B cell (primary cell): ENCODE data around the gene UBASH3B. TPM values are rescaled to one million over a fixed set of nuclear protein-coding genes. Genes with fewer than 3 reads are reported as not detected.

ENCODE experiments used
- ATAC-seq: fragments of 200-7000 bp; cut with Tn5 transposase; one replicate; pipeline ENCODE4 v1.10.0; 2021; ENCODE audit warnings: low read depth, mild to moderate bottlenecking, moderate number of reproducible peaks, moderate library complexity
- CTCF ChIA-PET: fragments of 350-600 bp; sonication (Branson Sonifier 250); formaldehyde crosslinking; loops from one replicate; lab custom pipeline; 2021; ENCODE audit warnings: antibody characterized with exemption, inconsistent platforms; lab: Charles Lee
- POLR2A ChIA-PET: fragments of 350-600 bp; sonication (Branson Sonifier 250); formaldehyde crosslinking; loops from one replicate; lab custom pipeline; 2021; ENCODE audit warnings: antibody characterized with exemption; lab: Charles Lee
- DNase-seq: peaks from one replicate; pipeline ENCODE4 v3.0.0; 2013
- H2AFZ ChIP-seq: 2 replicates; pipeline ENCODE4 v1.6.1; 2012; ENCODE audit warnings: mild to moderate bottlenecking, low read depth, low read length; ENCODE audit not compliant: insufficient read depth, poor library complexity, severe bottlenecking
- H3K27ac ChIP-seq, 2 donors: 1 replicate in 1 of 2; 2 replicates in 1 of 2; pipeline ENCODE4 v1.5.1; 2012 to 2013; ENCODE audit warnings: low read length in 2 of 2, mild to moderate bottlenecking in 2 of 2, moderate library complexity in 1 of 2
- H3K27me3 ChIP-seq, 4 experiments: fragments of 200-600 bp in 1 of 4; sonication (generic) in 1 of 4; replicated peaks in 1 of 4; 1 replicate in 2 of 4; 2 replicates in 2 of 4; pipeline versions ENCODE4 v1.6.1 to v1.7.0; 2013 to 2016; ENCODE audit warnings: low read length in 3 of 4, mild to moderate bottlenecking in 2 of 4, mixed read lengths in 1 of 4, moderate library complexity in 1 of 4; ENCODE audit not compliant: insufficient read depth in 4 of 4, control insufficient read depth in 3 of 4; ENCODE audit errors: control extremely low read depth in 1 of 4
- H3K36me3 ChIP-seq, 2 experiments: replicated peaks in 1 of 2; 1 replicate in 1 of 2; 2 replicates in 1 of 2; pipeline versions ENCODE4 v1.6.1 to v1.7.1; 2013; ENCODE audit warnings: low read length in 1 of 2; ENCODE audit not compliant: insufficient read depth in 2 of 2, control insufficient read depth in 1 of 2; ENCODE audit errors: control extremely low read depth in 1 of 2, extremely low read depth in 1 of 2
- H3K4me1 ChIP-seq, 2 donors: fragments of 200-600 bp in 1 of 2; sonication (generic) in 1 of 2; 1 replicate in 1 of 2; 2 replicates in 1 of 2; pipeline versions ENCODE4 v1.5.1 to v1.6.1; 2013 to 2017; ENCODE audit warnings: low read length in 2 of 2; ENCODE audit not compliant: control insufficient read depth in 2 of 2, insufficient read depth in 2 of 2
- H3K4me2 ChIP-seq: replicated peaks from 2 replicates; pipeline ENCODE3; 2012; ENCODE audit warnings: mild to moderate bottlenecking, low read depth, low read length; ENCODE audit not compliant: poor library complexity, severe bottlenecking
- H3K4me3 ChIP-seq, 5 experiments: fragments of 200-600 bp in 1 of 5; sonication (generic) in 1 of 5; 1 replicate in 3 of 5; 2 replicates in 2 of 5; pipeline versions ENCODE4 v1.5.1 to v1.7.0; 2011 to 2016; ENCODE audit warnings: low read length in 4 of 5, mild to moderate bottlenecking in 4 of 5, low read depth in 2 of 5, control low read depth in 1 of 5, moderate library complexity in 1 of 5; ENCODE audit not compliant: insufficient read depth in 1 of 5; ENCODE audit errors: control extremely low read depth in 1 of 5, extremely low read depth in 1 of 5
- H3K79me2 ChIP-seq: fragments of 200-600 bp; sonication (generic); one replicate; pipeline ENCODE4 v1.6.0; 2016; ENCODE audit warnings: low read length; ENCODE audit not compliant: control insufficient read depth, insufficient read depth
- H3K9ac ChIP-seq: fragments of 200-600 bp; sonication (generic); 2 replicates; pipeline ENCODE4 v1.6.1; 2017; ENCODE audit warnings: mild to moderate bottlenecking, low read length, moderate library complexity
- H3K9me3 ChIP-seq, 3 donors: one replicate each; pipeline versions ENCODE4 v1.6.1 to v1.7.1; 2013; ENCODE audit warnings: low read length in 2 of 3; ENCODE audit not compliant: control insufficient read depth in 2 of 3, insufficient read depth in 1 of 3; ENCODE audit errors: control extremely low read depth in 1 of 3
- H4K20me1 ChIP-seq: 2 replicates; pipeline ENCODE4 v1.6.0; 2012; ENCODE audit warnings: mild to moderate bottlenecking, low read length; ENCODE audit not compliant: insufficient read depth, control insufficient read depth, poor library complexity, severe bottlenecking
- H3K27ac Mint-ChIP-seq: one replicate; pipeline ENCODE4 v1.8.0; 2021; ENCODE audit warnings: mixed read lengths
- H3K27me3 Mint-ChIP-seq: one replicate; pipeline ENCODE4 v1.8.0; 2021; ENCODE audit warnings: mixed read lengths
- H3K4me1 Mint-ChIP-seq: one replicate; pipeline ENCODE4 v1.8.0; 2021; ENCODE audit warnings: mixed read lengths
- H3K4me3 Mint-ChIP-seq: one replicate; pipeline ENCODE4 v1.8.0; 2021; ENCODE audit warnings: mixed read lengths
- H3K9me3 Mint-ChIP-seq: one replicate; pipeline ENCODE4 v1.8.0; 2022; ENCODE audit warnings: mixed read lengths; ENCODE audit not compliant: insufficient read depth
- CTCF ChIP-seq: fragments of 200-600 bp; IDR thresholded peaks from one replicate; pipeline ENCODE4 v1.8.0; 2022; ENCODE audit warnings: antibody characterized with exemption, mild to moderate bottlenecking
- EZH2 ChIP-seq: IDR thresholded peaks from 2 replicates; pipeline ENCODE4 v1.6.1; 2012; ENCODE audit warnings: borderline replicate concordance, low read depth, mild to moderate bottlenecking, moderate library complexity, low read length; ENCODE audit not compliant: insufficient read depth, poor library complexity, severe bottlenecking
- WGBS: methylation state at CpG from one replicate; pipeline ENCODE4 v1.1.5; 2013; ENCODE audit warnings: missing lambda C conversion rate; ENCODE audit not compliant: insufficient coverage; 5-methylcytosine and 5-hydroxymethylcytosine counted together
- intact Hi-C: fragments of 100-400 bp; cut with micrococcal nuclease; formaldehyde crosslinking; loops from one replicate; pipeline ENCODE4 v1.10.0; 2022
- polyA plus RNA-seq: library from polyadenylated mRNA; depleted of rRNA; stranded (reverse); fragments of >200 nt; gene quantifications from 2 replicates; pipeline ENCODE4 v1.2.3, GENCODE V29; 2012
- total RNA-seq, 2 donors: library from RNA; stranded (reverse); fragments of 120-200 nt in 1 of 2; gene quantifications; 1 replicate in 1 of 2; 2 replicates in 1 of 2; pipeline versions ENCODE4 v1.2.3 to v1.2.4, GENCODE V29; 2013 to 2022

The UBASH3B gene
- total and polyA plus RNA-seq, 2 donors (not counting 1 experiment from before 2014, with no cell fraction given): 2.3 to 3.6 TPM

- ChIA-PET CTCF (interaction anchor here (0.7 to 3.6 kb wide), 2 partner anchors 44 to 117 kb away, joined by 7 to 21 read pairs; no protein-coding TSS in a partner anchor), POLR2A (interaction anchor here (0.7 kb wide), 1 partner anchor 34 kb away, joined by 12 read pairs; no protein-coding TSS in a partner anchor)
- Histone ChIP-seq H3K4me3 (no peak overlapping the region), H3K79me2 (peaks cover 25% of the 10 kb centered on the region), H3K4me2 (no peak overlapping the region), H3K4me1 (peaks cover 52 to 60% of the 10 kb centered on the region in 2 donors), H3K36me3 (no peaks in the 10 kb centered on the region), H3K27me3 (no peaks in the 10 kb centered on the region), H3K9ac (no peak overlapping the region), H3K9me3 (peaks cover 0 to 4% (median 0%) of the 10 kb centered on the region in 3 donors), H3K27ac (no peak overlapping the region), H4K20me1 (no peaks in the 10 kb centered on the region), H2AFZ (no peak overlapping the region)
- Mint-ChIP-seq H3K27ac (peak overlapping the region; percentile 26), H3K4me1 (peaks cover 58% of the 10 kb centered on the region), H3K27me3 (no peaks in the 10 kb centered on the region), H3K4me3 (no peak overlapping the region), H3K9me3 (no peaks in the 10 kb centered on the region)
- 22% methylated on average over 4 of the region's 5 CpGs for WGBS
- no peak for ATAC-seq
- DNase-seq: no peak
- TF ChIP-seq CTCF (no peak), EZH2 (no peak)
- intact Hi-C loops: no loop called here
Observed at GRCh38 chr11:122711831-122712381, 56.4 kb downstream of the UBASH3B start.

GRCh38 chr11:122714004-122714403 is 58.5 kb downstream of the UBASH3B start:
- no peaks in the 10 kb centered on the region for H3K9me3 Mint-ChIP-seq
- Histone ChIP-seq H3K9me3 (peaks cover 0 to 4% (median 0%) of the 10 kb centered on the region in 3 donors), H3K27ac (peak overlapping the region; percentile 63 to 82), H3K4me2 (peak overlapping the region; percentile 40), H3K4me3 (peak overlapping the region in 1 of 5 experiments; percentile 1), H3K79me2 (peaks cover 21% of the 10 kb centered on the region), H3K4me1 (peaks cover 65 to 71% of the 10 kb centered on the region in 2 donors), H4K20me1 (no peaks in the 10 kb centered on the region), H2AFZ (no peak overlapping the region), H3K27me3 (no peaks in the 10 kb centered on the region), H3K9ac (no peak overlapping the region), H3K36me3 (no peaks in the 10 kb centered on the region)
- ATAC-seq: peak; percentile 44
- H3K27ac Mint-ChIP-seq: peak overlapping the region; percentile 85
- ChIA-PET POLR2A (interaction anchor here (1.2 kb wide), 1 partner anchor 32 kb away, joined by 4 read pairs; no protein-coding TSS in a partner anchor), CTCF (interaction anchor here (1.0 to 3.6 kb wide), 5 partner anchors 30 to 58 kb away, joined by 3 to 21 read pairs (median 4); no protein-coding TSS in a partner anchor)
- no peaks in the 10 kb centered on the region for H3K27me3 Mint-ChIP-seq
- no peak for TF ChIP-seq CTCF
- TF ChIP-seq EZH2: no peak
- WGBS: 31% methylated on average over 3 of the region's 5 CpGs
- DNase-seq: peak; percentile 83
- peaks cover 70% of the 10 kb centered on the region for H3K4me1 Mint-ChIP-seq
- intact Hi-C loops: loop anchor here (1.0 kb wide), 1 partner anchor 17 kb away; no protein-coding TSS in a partner anchor
- peak overlapping the region; percentile 44 for H3K4me3 Mint-ChIP-seq
